K562 (cell line): Measurements from ENCODE around the gene TLK2. TPM values are rescaled to one million over a fixed set of nuclear protein-coding genes. Genes with fewer than 3 reads are reported as not detected.
"Not testable (repeated sequence)": the region's sequence is repeated elsewhere in the genome, so short reads cannot be mapped to it uniquely, and the experiment has no call there.

Experiments used
- ATAC-seq: fragments of 200-7000 bp; cut with Tn5 transposase; 3 replicates; pipeline ENCODE4 v1.9.1; 2020; ENCODE audit warnings: moderate library complexity
- BruUV-seq: library from RNA; stranded (reverse); fragments of 400-500 nt; replicated peaks from 2 replicates; lab custom pipeline; 2021; lab: Mats Ljungman, UMichigan
- CTCF ChIA-PET: fragments of 300-600 bp; formaldehyde crosslinking; extraction: SDS; loops from one replicate; lab custom pipeline; 2021; ENCODE audit warnings: low intra/inter-chr PET ratio; lab: Yijun Ruan, JAX
- POLR2A ChIA-PET: fragments of 300-600, 350-650 bp; sonication (Branson Sonifier 250); formaldehyde crosslinking; extraction: SDS; loops from one replicate; lab custom pipeline; 2021; ENCODE audit warnings: antibody characterized with exemption, inconsistent platforms; lab: Yijun Ruan, JAX
- DNase-seq, 4 experiments: peaks; one replicate each; pipeline versions ENCODE4 v3.0.0 to v3.0.0-alpha.2; 2011 to 2018; ENCODE audit warnings: low spot score in 3 of 4, mixed read lengths in 3 of 4; ENCODE audit errors: extremely low read depth in 1 of 4
- FAIRE-seq: peaks from 2 replicates; lab custom pipeline; 2011; peaks lifted over from hg19 to GRCh38; lab: Jason Lieb, UNC
- H2AFZ ChIP-seq: 2 replicates; pipeline ENCODE4 v1.6.0; 2011; ENCODE audit warnings: low read depth, low read length, control low read depth, inconsistent platforms
- H3K27ac ChIP-seq: fragments of 200-600 bp; 3 replicates; pipeline ENCODE4 v1.8.0; 2011; ENCODE audit warnings: low read depth, mild to moderate bottlenecking, control low read depth, inconsistent platforms, low read length, moderate library complexity, mixed read lengths; ENCODE audit errors: extremely low read depth
- H3K27me3 ChIP-seq, 2 experiments: fragments of 300-600 bp in 1 of 2; 2 replicates in 1 of 2; 3 replicates in 1 of 2; pipeline versions ENCODE4 v1.6.0 to v1.8.0; 2011; ENCODE audit warnings: inconsistent platforms in 2 of 2, low read length in 2 of 2, mild to moderate bottlenecking in 1 of 2, mixed read lengths in 1 of 2, moderate library complexity in 1 of 2; ENCODE audit not compliant: control insufficient read depth in 2 of 2, insufficient read depth in 2 of 2
- H3K36me3 ChIP-seq: fragments of 300-600 bp; 3 replicates; pipeline ENCODE4 v1.8.0; 2011; ENCODE audit warnings: mild to moderate bottlenecking, low read length, inconsistent platforms; ENCODE audit not compliant: control insufficient read depth, insufficient read depth
- H3K4me1 ChIP-seq, 2 experiments: fragments of 200-600 bp in 1 of 2; replicated peaks in 1 of 2; 2 replicates in 1 of 2; 3 replicates in 1 of 2; pipeline versions ENCODE4 v1.5.1 to v1.8.0; 2011; ENCODE audit warnings: inconsistent platforms in 2 of 2, low read length in 2 of 2, mild to moderate bottlenecking in 1 of 2, mixed read lengths in 1 of 2, moderate library complexity in 1 of 2; ENCODE audit not compliant: control insufficient read depth in 2 of 2, insufficient read depth in 2 of 2
- H3K4me2 ChIP-seq: 2 replicates; pipeline ENCODE4 v1.6.1; 2011; ENCODE audit warnings: low read length, control low read depth, inconsistent platforms, mixed read lengths; ENCODE audit not compliant: insufficient read depth
- H3K4me3 ChIP-seq: fragments of 200-600 bp; sonication (generic), shearing (Covaris generic); 2 replicates; pipeline ENCODE4 v1.5.1; 2016; ENCODE audit warnings: control low read depth, inconsistent platforms
- H3K79me2 ChIP-seq: fragments of 200-600 bp; 3 replicates; pipeline ENCODE4 v1.8.0; 2011; ENCODE audit warnings: low read length, inconsistent platforms; ENCODE audit not compliant: control insufficient read depth, insufficient read depth
- H3K9ac ChIP-seq, 2 experiments: 2 replicates each; pipeline versions ENCODE4 v1.6.0 to v1.6.1; 2011; ENCODE audit warnings: low read depth in 2 of 2, low read length in 2 of 2, control low read depth in 1 of 2, inconsistent platforms in 1 of 2, mild to moderate bottlenecking in 1 of 2, mixed read lengths in 1 of 2; ENCODE audit not compliant: insufficient read depth in 1 of 2
- H3K9me1 ChIP-seq: one replicate; pipeline ENCODE4 v1.6.0; 2011; ENCODE audit warnings: inconsistent platforms, mild to moderate bottlenecking, low read length, moderate library complexity; ENCODE audit not compliant: control insufficient read depth, insufficient read depth
- H3K9me3 ChIP-seq: replicated peaks from 2 replicates; pipeline ENCODE4 v1.5.1; 2011; ENCODE audit warnings: low read depth, low read length, inconsistent platforms; ENCODE audit not compliant: control insufficient read depth, insufficient read depth
- H4K20me1 ChIP-seq: replicated peaks from 2 replicates; pipeline ENCODE4 v1.6.1; 2011; ENCODE audit warnings: low read length, inconsistent platforms, mixed read lengths; ENCODE audit not compliant: control insufficient read depth, insufficient read depth
- BCOR ChIP-seq: fragments of 450-650 bp; IDR thresholded peaks from 2 replicates; pipeline ENCODE4 v1.6.1; 2016
- CBFA2T2 ChIP-seq: fragments of 450-650 bp; conservative IDR thresholded peaks from 2 replicates; pipeline ENCODE4 v1.6.1; 2017; ENCODE audit warnings: mild to moderate bottlenecking
- SOX6 ChIP-seq: fragments of 450-650 bp; IDR thresholded peaks from 2 replicates; pipeline ENCODE4 v1.6.1; 2014; ENCODE audit warnings: mild to moderate bottlenecking
- WGBS: fragments of 100-300 bp; shearing (Covaris generic); methylation state at CpG from one replicate; pipeline ENCODE4 v1.1.6; 2016; ENCODE audit warnings: low coverage, mixed read lengths; ENCODE audit not compliant: insufficient coverage; ENCODE audit errors: missing lambda C conversion rate; 5-methylcytosine and 5-hydroxymethylcytosine counted together
- in situ Hi-C: fragments of 300-500 bp; cut with MboI; formaldehyde crosslinking; loops from 4 replicates; pipeline ENCODE4 v1.15.0; 2018; ENCODE audit warnings: inconsistent platforms, mixed read lengths
- intact Hi-C: fragments of 100-400 bp; cut with micrococcal nuclease; formaldehyde crosslinking; loops from 2 replicates; pipeline ENCODE4 v1.14.2; 2022
- polyA plus RNA-seq, 8 experiments: library from polyadenylated mRNA; depleted of rRNA in 4 of 8; stranded (reverse) in 5 of 8; unstranded in 3 of 8; fragments of >200 nt; fragmentation: Nextera tagmentation in 2 of 8; fragmentation: Illumina TruSeq in 1 of 8; extraction: Ambion mirVana in 2 of 8; extraction: Trizol in 1 of 8; gene quantifications; 2 replicates each; pipeline versions ENCODE4 v1.2.1 to v1.2.3, GENCODE V29; 2011 to 2014; ENCODE audit warnings: inconsistent platforms in 1 of 8, missing spikeins in 1 of 8
- total RNA-seq, 7 experiments: library from RNA; depleted of rRNA in 6 of 7; stranded (reverse); fragments of >200 nt in 6 of 7; fragmentation: Illumina TruSeq in 2 of 7; extraction: Trizol in 2 of 7; gene quantifications; 2 replicates each; pipeline versions ENCODE4 v1.2.1 to v1.2.3, GENCODE V29; 2011 to 2021; ENCODE audit warnings: low replicate concordance in 1 of 7
- TF ChIP-seq, protein P1 (sequence below), 2 experiments: fragments of 450-650 bp in 1 of 2; sonication (generic) in 1 of 2; formaldehyde crosslinking in 1 of 2; IDR thresholded peaks in 1 of 2; conservative IDR thresholded peaks in 1 of 2; 2 replicates each; pipeline versions ENCODE4 v1.6.1 to v1.8.1; 2016 to 2023; ENCODE audit warnings: mild to moderate bottlenecking in 2 of 2, moderate library complexity in 2 of 2, inconsistent platforms in 1 of 2, missing genetic modification reagents in 1 of 2
- TF ChIP-seq, protein P2 (sequence below): fragments of 450-650 bp; formaldehyde crosslinking; conservative IDR thresholded peaks from 2 replicates; pipeline ENCODE4 v1.4.0; 2022; ENCODE audit warnings: mild to moderate bottlenecking, missing genetic modification characterization

TLK2 gene
- total and polyA plus RNA-seq, 9 of the 15 experiments (the other 6 are each of a cell fraction or from before 2014, with no cell fraction given), result 10.1 to 51.9 (median 32.4) TPM

DNA sequence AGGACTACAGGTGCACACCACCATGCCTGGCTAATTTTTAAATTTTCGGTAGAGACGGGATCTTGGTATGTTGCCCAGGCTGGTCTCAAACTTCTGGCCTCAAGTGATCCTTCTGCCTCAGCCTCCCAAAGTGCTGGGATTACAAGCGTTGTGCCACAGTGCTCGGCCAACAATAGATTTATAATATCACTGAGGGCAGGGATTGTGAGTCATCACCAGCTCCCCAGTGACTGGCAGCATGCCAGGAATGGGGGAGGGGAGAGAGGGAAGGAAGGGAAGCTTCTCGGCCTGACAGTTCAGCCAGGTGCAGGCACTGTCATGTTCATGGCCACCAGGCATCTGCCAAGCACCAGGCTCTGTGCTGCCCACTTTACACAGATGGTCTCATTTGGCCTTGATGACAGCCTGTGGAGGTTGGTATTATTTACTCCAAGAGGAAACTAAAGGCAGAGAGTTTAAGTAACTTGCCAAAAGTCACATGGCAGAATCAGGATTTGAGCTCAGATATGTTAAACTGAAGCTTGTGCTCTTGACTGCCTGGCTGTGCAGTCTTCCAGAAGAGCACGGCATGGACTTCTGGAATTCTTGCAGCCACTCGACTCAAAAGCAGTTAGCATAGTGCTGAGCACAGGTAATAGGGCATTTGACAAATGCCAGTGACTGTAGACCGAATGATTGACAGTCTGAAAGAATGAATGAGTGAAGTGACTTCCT, 7.8 kb upstream of the TLK2 start (continued):
- TF ChIP-seq CBFA2T2 (peak; percentile 37; the same call in 1 of the 2 replicates), BCOR (peak; percentile 58), SOX6 (peak; percentile 76)
- TF ChIP-seq, protein P1, sequence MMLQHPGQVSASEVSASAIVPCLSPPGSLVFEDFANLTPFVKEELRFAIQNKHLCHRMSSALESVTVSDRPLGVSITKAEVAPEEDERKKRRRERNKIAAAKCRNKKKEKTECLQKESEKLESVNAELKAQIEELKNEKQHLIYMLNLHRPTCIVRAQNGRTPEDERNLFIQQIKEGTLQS (IDR thresholded peaks at IDR 0.05), result peak; percentile 93
- TF ChIP-seq, protein P1 (CRISPR knock-in tag; conservative IDR thresholded peaks at IDR 0.05), result peak; percentile 78
- TF ChIP-seq, protein P2, sequence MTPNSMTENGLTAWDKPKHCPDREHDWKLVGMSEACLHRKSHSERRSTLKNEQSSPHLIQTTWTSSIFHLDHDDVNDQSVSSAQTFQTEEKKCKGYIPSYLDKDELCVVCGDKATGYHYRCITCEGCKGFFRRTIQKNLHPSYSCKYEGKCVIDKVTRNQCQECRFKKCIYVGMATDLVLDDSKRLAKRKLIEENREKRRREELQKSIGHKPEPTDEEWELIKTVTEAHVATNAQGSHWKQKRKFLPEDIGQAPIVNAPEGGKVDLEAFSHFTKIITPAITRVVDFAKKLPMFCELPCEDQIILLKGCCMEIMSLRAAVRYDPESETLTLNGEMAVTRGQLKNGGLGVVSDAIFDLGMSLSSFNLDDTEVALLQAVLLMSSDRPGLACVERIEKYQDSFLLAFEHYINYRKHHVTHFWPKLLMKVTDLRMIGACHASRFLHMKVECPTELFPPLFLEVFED, result 0 out of 2 replicates have a peak, but pooled peaks have one; percentile 23

DNA sequence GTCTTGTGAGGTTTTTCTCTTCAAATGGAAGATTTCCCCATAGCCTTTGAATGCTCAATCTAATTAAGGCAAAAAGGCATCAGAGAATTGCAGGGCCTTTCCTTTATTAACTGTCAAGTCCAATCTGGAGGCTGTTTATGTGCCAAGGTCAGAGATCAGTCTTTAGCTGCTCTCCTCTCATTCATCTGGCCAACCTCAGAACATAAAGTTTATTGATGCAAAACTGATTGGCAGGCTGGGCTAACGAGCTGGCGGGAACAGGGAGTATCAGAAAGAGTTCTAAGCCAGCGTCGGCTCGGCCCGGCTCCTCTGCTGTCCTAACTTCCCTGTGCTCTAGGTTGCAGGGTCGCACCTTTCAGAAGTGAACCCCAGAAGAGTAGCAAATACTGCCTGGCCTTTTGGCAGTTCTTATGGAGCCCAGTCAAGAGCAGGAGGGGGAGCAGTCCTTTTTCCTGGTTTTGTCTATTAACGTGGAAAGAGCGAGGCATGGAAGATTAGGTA, 7.2 kb upstream of the TLK2 start:
- 66% methylated on average over 9 of the region's 9 CpGs for WGBS
- POLR2A ChIA-PET, ATAC-seq, H3K36me3 ChIP-seq, CTCF ChIA-PET, FAIRE-seq, H3K4me3 ChIP-seq, H3K27ac ChIP-seq, H3K9me3 ChIP-seq, H3K79me2 ChIP-seq, H4K20me1 ChIP-seq, H2AFZ ChIP-seq, H3K4me2 ChIP-seq, H3K27me3 ChIP-seq, H3K9me1 ChIP-seq, DNase-seq, BruUV-seq, in situ Hi-C loops, H3K9ac ChIP-seq: not testable (repeated sequence)
- peaks cover 5 to 13% of the 10 kb centered on the region in 2 experiments; a peak in 4 of 5 replicates for H3K4me1 ChIP-seq
- intact Hi-C loops, result loop anchor here (10.0 kb wide), 1 partner anchor 47 kb away; the partner anchor contains the start of gene METTL2A
